Stimulated activated naive CD8-positive, alpha-beta T cell treated with anti-CD3 and anti-CD28 coated beads, Interleukin-15, Interleukin-2, amounts not matched to agents 100 ng/mL and 50 ng/mL, for 24 hours (primary cell): ENCODE data around the gene HOXD9.

Experiments
- H3K27ac Mint-ChIP-seq: one replicate; pipeline ENCODE4 v1.8.0; 2021; ENCODE audit warnings: mild to moderate bottlenecking, mixed read lengths
- H3K27me3 Mint-ChIP-seq: one replicate; pipeline ENCODE4 v1.8.0; 2021; ENCODE audit warnings: mixed read lengths
- H3K36me3 Mint-ChIP-seq: one replicate; pipeline ENCODE4 v1.8.0; 2021; ENCODE audit warnings: low read depth, mixed read lengths
- H3K4me1 Mint-ChIP-seq: one replicate; pipeline ENCODE4 v1.8.0; 2021; ENCODE audit warnings: low read depth, mixed read lengths
- H3K4me3 Mint-ChIP-seq: one replicate; pipeline ENCODE4 v1.8.0; 2021; ENCODE audit warnings: mild to moderate bottlenecking, mixed read lengths
- H3K9me3 Mint-ChIP-seq: one replicate; pipeline ENCODE4 v1.8.0; 2021; ENCODE audit warnings: mixed read lengths

The HOXD9 gene

GRCh38 chr2:176128982-176129796 is 6.7 kb downstream of the HOXD9 start, which contains the start of gene HOXD8:
TSS of gene HOXD8 (plus strand) at chr2:176129705. CDS start at chr2:176130367, 662 bp downstream.
- Mint-ChIP-seq H3K4me1 (peaks cover 34% of the 10 kb centered on the region), H3K27me3 (peaks cover 87% of the 10 kb centered on the region), H3K4me3 (peak within 1 kb of the TSS; percentile 59), H3K9me3 (no peaks in the 10 kb centered on the region), H3K36me3 (peaks cover 6% of the 10 kb centered on the region), H3K27ac (peak within 1 kb of the TSS; percentile 61)

- Mint-ChIP-seq H3K36me3 (peaks cover 6% of the 10 kb centered on the region), H3K4me1 (peaks cover 34% of the 10 kb centered on the region), H3K9me3 (no peaks in the 10 kb centered on the region), H3K27ac (no peak overlapping the region), H3K27me3 (peaks cover 87% of the 10 kb centered on the region), H3K4me3 (peak overlapping the region; percentile 30)
Observed at GRCh38 chr2:176129813-176130146, 7.3 kb downstream of the HOXD9 start.

GRCh38 chr2:176130147-176130956 is 7.8 kb downstream of the HOXD9 start:
- Mint-ChIP-seq H3K27me3 (peaks cover 89% of the 10 kb centered on the region), H3K27ac (peak overlapping the region; percentile 75)

GRCh38 chr2:176130957-176131847 is 8.7 kb downstream of the HOXD9 start:
- Mint-ChIP-seq H3K36me3 (peaks cover 6% of the 10 kb centered on the region), H3K4me1 (peaks cover 40% of the 10 kb centered on the region), H3K4me3 (peak overlapping the region; percentile 59), H3K9me3 (no peaks in the 10 kb centered on the region), H3K27ac (peak overlapping the region; percentile 75), H3K27me3 (peaks cover 89% of the 10 kb centered on the region)

More at GRCh38 chr2:176130147-176130956, 7.8 kb downstream of the HOXD9 start:
- H3K4me3 Mint-ChIP-seq, result peak overlapping the region; percentile 59
- peaks cover 34% of the 10 kb centered on the region for H3K4me1 Mint-ChIP-seq
- no peaks in the 10 kb centered on the region for H3K9me3 Mint-ChIP-seq
- peaks cover 6% of the 10 kb centered on the region for H3K36me3 Mint-ChIP-seq

- Mint-ChIP-seq H3K4me3 (peak overlapping the region; percentile 80), H3K27me3 (peaks cover 84% of the 10 kb centered on the region), H3K27ac (no peak overlapping the region), H3K9me3 (no peaks in the 10 kb centered on the region), H3K4me1 (peaks cover 40% of the 10 kb centered on the region), H3K36me3 (peaks cover 6% of the 10 kb centered on the region)
Observed at GRCh38 chr2:176131848-176132158, 9.3 kb downstream of the HOXD9 start.

GRCh38 chr2:176132205-176133171 is 10.0 kb downstream of the HOXD9 start:
- Mint-ChIP-seq H3K36me3 (peaks cover 6% of the 10 kb centered on the region), H3K9me3 (no peaks in the 10 kb centered on the region), H3K27ac (peak overlapping the region; percentile 42), H3K27me3 (peaks cover 84% of the 10 kb centered on the region), H3K4me3 (peak overlapping the region; percentile 80), H3K4me1 (peaks cover 42% of the 10 kb centered on the region)

- Mint-ChIP-seq H3K4me1 (peaks cover 40% of the 10 kb centered on the region), H3K9me3 (no peaks in the 10 kb centered on the region), H3K27ac (no peak overlapping the region), H3K4me3 (no peak overlapping the region), H3K27me3 (peaks cover 84% of the 10 kb centered on the region), H3K36me3 (peaks cover 7% of the 10 kb centered on the region)
Observed at GRCh38 chr2:176133389-176133788, 10.9 kb downstream of the HOXD9 start.

- H3K4me3 Mint-ChIP-seq, result no peak overlapping the region
- peaks cover 36% of the 10 kb centered on the region for H3K4me1 Mint-ChIP-seq
- no peaks in the 10 kb centered on the region for H3K9me3 Mint-ChIP-seq
- H3K27ac Mint-ChIP-seq, result no peak overlapping the region
- H3K36me3 Mint-ChIP-seq, result peaks cover 10% of the 10 kb centered on the region
- H3K27me3 Mint-ChIP-seq, result peaks cover 84% of the 10 kb centered on the region
Observed at GRCh38 chr2:176134035-176134434, 11.5 kb downstream of the HOXD9 start.

GRCh38 chr2:176135035-176135440 is 12.5 kb downstream of the HOXD9 start:
- Mint-ChIP-seq H3K4me3 (no peak overlapping the region), H3K27me3 (peaks cover 90% of the 10 kb centered on the region), H3K4me1 (peaks cover 38% of the 10 kb centered on the region), H3K9me3 (no peaks in the 10 kb centered on the region), H3K36me3 (peaks cover 10% of the 10 kb centered on the region), H3K27ac (no peak overlapping the region)

GRCh38 chr2:176136374-176137251 is 14.1 kb downstream of the HOXD9 start:
- Mint-ChIP-seq H3K9me3 (no peaks in the 10 kb centered on the region), H3K36me3 (peaks cover 4% of the 10 kb centered on the region), H3K4me3 (no peak overlapping the region), H3K27me3 (peaks cover 90% of the 10 kb centered on the region), H3K4me1 (peaks cover 34% of the 10 kb centered on the region), H3K27ac (no peak overlapping the region)

GRCh38 chr2:176137252-176137580 is 14.7 kb downstream of the HOXD9 start:
- Mint-ChIP-seq H3K9me3 (no peaks in the 10 kb centered on the region), H3K27me3 (peaks cover 90% of the 10 kb centered on the region), H3K4me1 (peaks cover 29% of the 10 kb centered on the region), H3K4me3 (no peak overlapping the region), H3K36me3 (peaks cover 4% of the 10 kb centered on the region), H3K27ac (no peak overlapping the region)

GRCh38 chr2:176137906-176138305 is 15.4 kb downstream of the HOXD9 start:
- no peak overlapping the region for H3K4me3 Mint-ChIP-seq
- peaks cover 26% of the 10 kb centered on the region for H3K4me1 Mint-ChIP-seq
- peaks cover 4% of the 10 kb centered on the region for H3K36me3 Mint-ChIP-seq
- no peaks in the 10 kb centered on the region for H3K9me3 Mint-ChIP-seq
- H3K27ac Mint-ChIP-seq, result no peak overlapping the region
- H3K27me3 Mint-ChIP-seq, result peaks cover 86% of the 10 kb centered on the region

- Mint-ChIP-seq H3K4me3 (no peak overlapping the region), H3K36me3 (peaks cover 4% of the 10 kb centered on the region), H3K27me3 (peaks cover 86% of the 10 kb centered on the region), H3K9me3 (no peaks in the 10 kb centered on the region), H3K4me1 (peaks cover 26% of the 10 kb centered on the region), H3K27ac (peak overlapping the region; percentile 7)
Observed at GRCh38 chr2:176138526-176138922, 16.0 kb downstream of the HOXD9 start.
